Measurements from ENCODE around the gene SMIM36.

- TF ChIP-seq, protein P1, sequence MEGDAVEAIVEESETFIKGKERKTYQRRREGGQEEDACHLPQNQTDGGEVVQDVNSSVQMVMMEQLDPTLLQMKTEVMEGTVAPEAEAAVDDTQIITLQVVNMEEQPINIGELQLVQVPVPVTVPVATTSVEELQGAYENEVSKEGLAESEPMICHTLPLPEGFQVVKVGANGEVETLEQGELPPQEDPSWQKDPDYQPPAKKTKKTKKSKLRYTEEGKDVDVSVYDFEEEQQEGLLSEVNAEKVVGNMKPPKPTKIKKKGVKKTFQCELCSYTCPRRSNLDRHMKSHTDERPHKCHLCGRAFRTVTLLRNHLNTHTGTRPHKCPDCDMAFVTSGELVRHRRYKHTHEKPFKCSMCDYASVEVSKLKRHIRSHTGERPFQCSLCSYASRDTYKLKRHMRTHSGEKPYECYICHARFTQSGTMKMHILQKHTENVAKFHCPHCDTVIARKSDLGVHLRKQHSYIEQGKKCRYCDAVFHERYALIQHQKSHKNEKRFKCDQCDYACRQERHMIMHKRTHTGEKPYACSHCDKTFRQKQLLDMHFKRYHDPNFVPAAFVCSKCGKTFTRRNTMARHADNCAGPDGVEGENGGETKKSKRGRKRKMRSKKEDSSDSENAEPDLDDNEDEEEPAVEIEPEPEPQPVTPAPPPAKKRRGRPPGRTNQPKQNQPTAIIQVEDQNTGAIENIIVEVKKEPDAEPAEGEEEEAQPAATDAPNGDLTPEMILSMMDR (IDR thresholded peaks at IDR 0.05; ENCODE audit: low read length): no peak
- no peak for TF ChIP-seq EZH2 (IDR thresholded peaks at IDR 0.05; ENCODE audit: borderline replicate concordance, low read length)
Measured at GRCh38 chr17:55510986-55511721, at the start of gene SMIM36.
